HPDE6-E6E7 (cell line): ENCODE results near the gene LRRC7.
"Not testable (repeated sequence)": the region's sequence is repeated elsewhere in the genome, so short reads cannot be mapped to it uniquely, and the experiment has no call there.

Source experiments
- DNase-seq: peaks from one replicate; pipeline ENCODE4 v3.0.0; 2011; ENCODE audit warnings: missing footprints; ENCODE audit errors: extremely low spot score

LRRC7 gene

GRCh38 chr1:70039485-70039884 is 471.8 kb downstream of the LRRC7 start:
- DNase-seq, result no peak

DNA sequence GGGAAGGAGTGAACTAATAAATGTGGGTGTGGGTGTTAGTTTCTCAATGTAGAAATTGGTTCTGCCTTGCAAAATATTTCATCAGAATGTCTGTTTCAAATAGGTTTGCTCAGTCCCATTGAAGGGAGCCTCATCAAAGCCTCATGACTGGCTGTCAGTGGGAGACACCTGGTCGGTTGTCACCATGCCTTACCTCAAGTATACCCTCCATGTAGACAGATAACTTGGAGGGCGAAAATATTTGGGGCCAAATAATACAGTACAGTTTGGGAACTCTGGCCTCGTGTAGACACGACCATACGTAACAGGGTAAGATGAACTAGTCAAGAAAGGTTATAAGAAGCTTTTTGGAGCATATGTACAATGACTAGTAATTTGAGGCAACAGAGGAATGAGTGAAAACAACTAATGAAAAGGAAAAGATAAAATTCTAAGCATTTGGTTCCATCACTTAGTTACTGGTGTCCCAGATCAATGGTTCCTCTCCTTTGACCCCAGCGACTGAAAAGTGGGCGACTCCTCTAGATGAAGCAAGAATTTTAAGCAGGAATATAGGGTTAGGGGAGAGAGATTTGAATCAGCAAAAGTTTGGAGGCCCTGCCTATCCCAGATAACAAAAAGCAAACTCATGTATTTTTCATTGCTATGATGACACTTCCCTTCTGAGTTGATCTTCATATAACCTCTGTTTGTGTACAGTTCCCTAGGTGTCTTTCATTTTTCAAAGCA is 473.8 kb downstream of the LRRC7 start:
- DNase-seq, result no peak

DNA sequence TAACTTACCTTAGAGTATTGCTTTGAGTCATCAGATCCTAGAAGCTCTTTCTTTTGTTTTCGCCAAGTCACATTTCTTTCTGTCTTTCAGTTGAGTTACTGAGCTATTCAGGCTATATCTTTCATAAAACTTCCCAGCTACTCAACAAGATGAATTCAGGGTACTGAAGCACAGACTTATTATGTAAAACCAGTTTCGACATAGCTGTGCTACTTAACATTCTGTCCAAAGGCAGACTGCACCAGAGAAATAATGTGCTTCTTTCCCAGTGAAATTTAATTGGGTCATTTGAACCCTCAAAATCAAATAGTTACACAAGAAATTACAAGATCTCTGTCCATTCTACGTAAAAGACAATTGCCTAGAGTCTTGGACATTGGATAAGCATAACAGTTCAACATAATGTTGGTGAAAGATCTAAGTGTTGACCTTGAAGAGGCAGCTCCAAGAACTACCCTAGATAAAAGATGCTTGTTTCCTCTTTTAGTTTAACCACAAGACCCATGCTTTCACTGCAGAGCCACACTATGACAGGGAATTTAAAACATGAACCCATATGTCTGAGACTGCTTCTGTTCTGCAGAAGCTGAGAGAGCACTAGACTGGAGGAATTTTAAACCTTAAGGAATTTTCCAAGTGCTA is 474.5 kb downstream of the LRRC7 start:
- no peak for DNase-seq

DNA sequence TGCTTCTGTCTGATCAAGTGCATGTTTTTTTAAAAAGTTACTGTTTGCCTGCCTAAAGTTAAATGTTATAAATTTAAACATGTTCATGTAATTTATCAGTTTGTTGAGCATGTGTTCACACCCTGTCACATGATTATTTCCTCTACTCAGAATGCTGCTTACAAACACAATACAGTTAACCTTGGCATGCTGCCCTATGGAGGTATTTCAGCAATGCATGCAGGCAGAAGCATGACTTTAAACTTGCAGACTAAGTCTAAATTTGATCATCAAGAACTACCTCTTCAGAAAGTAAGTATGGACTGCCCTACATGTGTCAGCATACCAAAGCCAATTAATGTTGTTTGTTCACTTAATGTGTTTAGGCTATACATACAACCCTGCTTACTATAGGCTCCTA is 476.1 kb downstream of the LRRC7 start:
- no peak for DNase-seq

- no peak for DNase-seq
These were observed 477.1 kb downstream of the LRRC7 start for GRCh38 chr1:70044832-70045231.

- DNase-seq, result not testable (repeated sequence)
These were observed 477.9 kb downstream of the LRRC7 start for GRCh38 chr1:70045581-70045980.

DNA sequence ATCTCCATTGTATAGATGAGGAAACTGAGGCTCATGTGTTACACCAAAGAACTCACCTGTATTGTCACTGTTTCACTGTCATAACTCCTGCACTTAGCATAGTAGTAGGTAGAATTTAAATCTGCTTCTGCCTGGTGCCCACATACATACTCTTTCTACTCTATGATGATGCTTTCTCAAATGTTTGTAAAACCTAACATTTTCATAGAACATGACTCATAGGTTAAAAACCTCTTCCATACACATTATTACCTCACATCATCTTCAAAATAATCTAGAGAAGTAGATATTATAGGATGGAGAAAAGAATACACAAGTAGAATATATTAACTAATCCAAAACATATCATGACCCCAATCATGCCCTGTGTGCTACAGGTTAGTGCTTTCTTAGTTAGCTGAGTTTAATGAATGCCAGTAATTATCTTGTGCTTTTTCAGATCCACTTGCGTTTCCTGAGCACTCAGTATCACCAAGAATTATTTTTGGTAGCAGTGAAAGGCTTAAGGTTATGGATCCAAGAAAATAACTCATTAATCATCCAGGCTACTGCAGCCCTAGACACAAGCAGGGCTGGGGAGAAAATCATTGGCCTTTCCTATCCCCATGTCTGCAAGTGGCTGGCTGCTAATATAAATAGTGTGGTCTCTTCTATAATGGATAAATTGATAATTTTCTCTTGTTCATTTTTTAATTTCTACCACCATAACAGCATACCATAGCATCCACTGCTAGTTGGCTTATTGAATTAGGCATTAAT is 480.8 kb downstream of the LRRC7 start:
- no peak for DNase-seq

GRCh38 chr1:70051926-70052325 is 484.2 kb downstream of the LRRC7 start:
- no peak for DNase-seq

DNA sequence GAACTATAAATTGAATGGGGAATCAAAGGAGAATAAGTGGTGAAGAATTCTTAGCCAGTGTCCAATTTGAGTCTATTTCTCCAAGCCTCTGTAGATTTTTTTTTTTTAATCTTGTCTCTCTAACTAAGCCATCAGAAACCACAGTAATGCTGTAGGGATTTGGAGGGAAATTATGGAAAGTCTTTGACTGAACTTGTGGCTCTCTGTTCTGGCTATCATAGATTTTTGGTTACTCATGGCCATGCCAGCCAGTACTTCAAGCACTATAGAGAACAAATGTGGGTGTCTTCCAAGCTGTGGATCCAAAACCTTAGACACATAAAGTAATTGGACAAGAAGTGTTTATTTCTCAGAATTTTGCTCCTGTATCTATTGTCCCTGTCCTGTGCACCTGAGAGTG is 489.8 kb downstream of the LRRC7 start:
- DNase-seq, result no peak

- DNase-seq, result no peak
These were observed 493.5 kb downstream of the LRRC7 start for GRCh38 chr1:70061231-70061630.

GRCh38 chr1:70063861-70064260 is 496.1 kb downstream of the LRRC7 start:
- no peak for DNase-seq

DNA sequence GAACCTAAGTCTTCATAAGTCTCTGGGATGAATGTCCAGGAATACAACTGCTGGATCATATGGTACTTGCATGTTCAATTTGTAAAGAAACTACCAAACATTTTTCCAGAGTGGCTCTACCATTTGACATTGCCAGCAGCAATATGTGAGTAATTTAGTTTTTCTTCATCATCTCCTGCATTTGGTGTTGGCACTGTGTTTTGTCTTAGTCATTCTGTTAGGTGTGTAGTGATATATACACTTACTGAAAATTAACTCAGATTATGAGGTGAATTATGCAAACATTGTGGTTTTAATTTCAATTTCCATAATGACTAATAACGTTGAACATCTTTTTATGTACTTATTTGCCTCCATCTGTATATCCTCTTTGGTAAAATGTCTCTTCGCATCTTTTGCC is 499.0 kb downstream of the LRRC7 start:
- no peak for DNase-seq

DNA sequence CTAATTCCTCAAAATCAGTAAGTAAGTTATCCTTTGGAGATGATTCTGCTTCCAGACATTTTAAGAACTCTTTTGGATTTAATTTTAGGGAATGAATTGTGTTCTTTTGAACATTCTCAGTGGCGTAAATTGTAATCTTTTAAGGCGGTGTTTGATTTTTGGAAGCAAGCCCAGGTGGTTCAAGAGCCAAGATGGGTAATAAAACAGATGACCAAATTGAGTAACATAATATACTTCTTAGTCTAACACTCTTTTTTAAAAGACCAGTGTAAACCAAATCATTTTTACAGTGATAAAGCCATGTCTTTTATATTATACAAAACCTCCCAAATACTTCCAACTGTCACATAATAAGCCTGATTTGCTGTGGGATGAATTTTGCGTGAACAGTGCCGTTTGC is 503.9 kb downstream of the LRRC7 start:
- no peak for DNase-seq

- DNase-seq, result no peak
These were observed 504.6 kb downstream of the LRRC7 start for GRCh38 chr1:70072231-70072751.

DNA sequence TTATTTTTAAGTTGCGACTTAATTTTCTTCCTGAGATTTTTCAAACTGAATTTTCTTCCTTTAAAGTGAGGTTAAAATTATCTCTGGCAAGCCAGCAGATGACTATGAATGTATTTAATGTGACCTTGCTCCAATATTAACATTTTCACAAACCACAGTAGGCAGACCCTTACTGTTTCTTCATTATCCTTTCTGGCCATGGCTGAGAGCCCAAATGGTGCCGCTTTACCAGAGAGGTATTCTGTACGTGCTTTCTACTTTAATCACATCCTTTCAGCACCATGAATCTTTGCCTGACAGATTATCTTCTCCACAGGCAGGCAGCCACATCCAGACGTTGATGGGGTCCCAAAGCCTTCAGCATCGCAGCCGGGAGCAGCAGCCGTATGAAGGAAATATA is 508.0 kb downstream of the LRRC7 start:
- no peak for DNase-seq

DNA sequence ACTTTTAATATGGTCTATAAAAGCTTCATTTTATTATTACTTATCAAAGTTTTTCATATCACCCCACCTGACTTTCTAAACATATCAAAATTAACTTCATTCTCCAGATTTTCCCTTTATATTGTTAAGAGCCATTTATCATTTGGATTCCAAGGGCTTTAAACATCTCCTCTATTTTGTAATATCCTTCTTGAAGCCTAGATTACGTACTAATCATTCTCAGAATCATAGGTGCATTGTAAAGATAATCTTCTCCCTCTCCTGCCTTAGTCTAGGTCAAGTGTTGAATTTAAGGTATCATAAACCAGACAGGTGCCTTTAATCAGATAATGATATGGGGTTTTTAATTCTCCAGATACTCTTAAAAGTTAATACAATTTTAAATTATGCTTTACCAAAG is 509.3 kb downstream of the LRRC7 start:
- DNase-seq, result no peak

- no peak for DNase-seq
These were observed 511.8 kb downstream of the LRRC7 start for GRCh38 chr1:70079546-70079945.

- no peak for DNase-seq
These were observed 515.8 kb downstream of the LRRC7 start for GRCh38 chr1:70083519-70083918.

DNA sequence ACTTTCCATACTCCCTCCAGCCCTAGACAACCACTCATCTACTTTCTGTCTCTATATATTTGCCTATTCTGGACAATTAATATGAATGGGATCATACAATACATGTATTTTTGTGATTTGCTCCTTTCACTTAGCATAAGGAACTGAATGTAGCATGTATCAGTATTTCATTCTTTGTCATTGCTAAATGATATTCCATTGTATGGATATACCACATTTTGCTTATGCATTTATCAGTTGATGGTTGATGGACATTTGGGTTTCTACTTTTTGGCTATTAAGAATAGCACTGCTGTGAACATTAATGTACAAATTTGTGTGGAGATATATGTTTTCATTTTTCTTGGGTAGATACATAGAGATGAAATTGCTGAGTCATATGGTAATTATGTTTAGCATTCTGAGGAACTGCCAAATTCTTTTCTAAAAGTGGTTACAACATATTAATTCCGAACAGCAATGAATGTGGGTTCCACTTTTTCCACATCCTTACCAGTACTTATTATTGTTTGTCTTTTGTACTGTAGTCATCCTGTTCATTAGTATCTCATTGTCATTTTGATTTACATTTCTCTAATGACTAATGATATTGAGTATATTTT is 516.7 kb downstream of the LRRC7 start:
- DNase-seq, result no peak

DNA sequence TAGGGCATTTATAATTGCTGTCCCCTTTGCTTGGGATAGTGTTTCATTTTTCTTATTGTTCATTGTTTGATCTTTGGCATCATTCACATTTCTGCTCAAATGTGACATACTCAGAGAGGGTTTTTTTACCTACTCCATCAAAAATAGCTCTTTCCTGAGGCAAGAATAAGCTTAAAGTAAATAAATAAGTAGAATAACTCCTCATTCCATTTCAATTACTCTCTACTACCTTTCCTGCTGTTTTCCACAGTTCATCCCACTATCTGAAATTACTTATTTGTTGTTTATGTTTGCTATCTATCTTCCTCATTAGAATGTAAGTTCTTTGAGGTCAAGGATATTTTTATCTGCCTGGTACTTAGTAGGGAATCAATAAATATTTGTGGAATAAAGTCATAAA is 517.8 kb downstream of the LRRC7 start:
- no peak for DNase-seq

DNA sequence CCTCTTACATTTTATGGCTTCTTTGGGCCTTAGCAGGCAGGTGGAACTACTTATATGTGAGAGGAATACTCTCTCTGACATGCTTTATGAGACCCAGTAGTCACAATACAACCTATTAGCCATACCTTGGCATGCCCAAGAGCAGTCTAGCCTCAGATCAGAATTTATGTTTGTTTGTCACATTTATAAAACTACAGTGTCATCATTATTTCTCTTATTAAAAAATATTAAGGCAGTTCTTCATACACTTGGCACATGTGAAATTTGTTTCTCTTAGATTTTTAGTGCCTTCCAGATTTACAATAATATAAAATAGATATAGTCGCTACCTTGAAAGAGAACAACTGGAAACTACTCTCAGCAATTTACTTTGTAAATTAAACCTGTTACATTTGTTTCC is 519.2 kb downstream of the LRRC7 start:
- no peak for DNase-seq

GRCh38 chr1:70090141-70090540 is 522.4 kb downstream of the LRRC7 start:
- no peak for DNase-seq
